Measurements from ENCODE around the gene LRRC56. TPM values are rescaled to one million over a fixed set of nuclear protein-coding genes. Genes with fewer than 3 reads are reported as not detected.

LRRC56 gene
- total and polyA plus RNA-seq, 9 of the 15 experiments (the other 6 are each of a cell fraction or from before 2014, with no cell fraction given) = 0.03 to 4.5 (median 1.0) TPM; not detected in 1

DNA sequence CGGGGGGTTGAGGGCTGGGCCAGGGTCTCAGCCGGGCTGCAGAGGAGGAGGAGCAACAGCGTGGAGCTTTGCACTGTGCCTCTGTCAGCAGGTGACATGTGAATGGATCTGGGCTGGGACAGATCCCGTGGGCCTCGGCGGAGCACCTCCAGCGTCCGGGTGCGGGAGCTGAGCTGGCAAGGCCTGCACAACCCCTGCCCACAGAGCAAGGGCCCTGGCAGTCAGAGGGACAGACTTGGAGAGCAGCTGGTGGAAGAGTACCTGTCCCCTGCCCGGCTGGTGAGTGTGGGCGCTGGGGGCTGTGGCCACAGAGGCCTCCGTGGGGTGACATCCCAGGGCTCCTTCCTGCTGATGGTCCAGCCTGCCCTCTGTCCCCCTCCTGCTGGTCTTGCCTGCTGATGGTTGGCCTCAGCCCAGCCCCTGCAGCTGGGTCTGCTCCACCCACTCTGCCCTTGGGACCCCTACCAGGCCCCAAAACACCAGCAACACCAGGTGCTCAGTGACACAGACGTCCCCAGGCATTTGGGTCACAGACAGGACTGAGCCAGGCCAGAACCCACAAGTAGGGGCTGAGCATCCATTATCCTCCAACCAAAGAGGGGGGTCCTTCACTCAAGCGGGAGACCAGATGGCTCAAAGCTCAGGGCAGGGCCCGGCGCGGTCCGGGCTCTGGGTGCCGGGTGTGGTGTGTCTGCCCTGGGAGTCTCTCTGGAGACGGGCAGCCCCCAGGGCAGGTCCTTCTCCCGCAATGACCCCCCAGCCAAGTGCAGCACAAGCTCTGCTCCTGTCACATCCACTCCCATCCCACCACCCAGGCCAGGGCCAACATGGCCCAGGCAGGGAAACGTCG, 3.5 kb downstream of the LRRC56 start:
- Histone ChIP-seq H3K79me2 (ENCODE audit: control insufficient read depth, insufficient read depth, low read length) (no peaks in the 10 kb centered on the region; the same call in 2 of the 3 replicates), H3K9ac (ENCODE audit: insufficient read depth in 1 of 2, low read depth in 2 of 2, low read length in 2 of 2) (peak overlapping the region in 1 of 2 experiments; percentile 50; a peak in 2 of 4 replicates), H3K36me3 (ENCODE audit: control insufficient read depth, insufficient read depth, low read length) (no peaks in the 10 kb centered on the region), H3K4me3 (no peak overlapping the region), H3K9me3 (replicated peaks; ENCODE audit: control insufficient read depth, insufficient read depth, low read depth, low read length) (no peaks in the 10 kb centered on the region), H2AFZ (ENCODE audit: low read depth, low read length) (no peak overlapping the region), H3K27ac (ENCODE audit: extremely low read depth, low read depth, low read length) (no peak overlapping the region), H3K27me3 (ENCODE audit: control insufficient read depth in 2 of 2, insufficient read depth in 2 of 2, low read length in 2 of 2) (no peaks in the 10 kb centered on the region), H3K9me1 (ENCODE audit: control insufficient read depth, insufficient read depth, low read length) (peaks cover 3% of the 10 kb centered on the region), H3K4me2 (ENCODE audit: insufficient read depth, low read length) (no peak overlapping the region), H3K4me1 (replicated peaks in 1 of 2; ENCODE audit: control insufficient read depth in 2 of 2, insufficient read depth in 2 of 2, low read length in 2 of 2) (peaks cover 17 to 67% of the 10 kb centered on the region in 2 experiments), H4K20me1 (replicated peaks; ENCODE audit: control insufficient read depth, insufficient read depth, low read length) (no peaks in the 10 kb centered on the region)
- ChIA-PET CTCF (ENCODE audit: low intra/inter-chr PET ratio) (no interaction called here), POLR2A (interaction anchor here (1.4 to 2.1 kb wide), 3 partner anchors 10 to 32 kb away, joined by 3 to 8 read pairs (median 4); no protein-coding TSS in a partner anchor)
- no peak for ATAC-seq
- no peak for FAIRE-seq
- WGBS (ENCODE audit: insufficient coverage, low coverage, missing lambda C conversion rate) = 81% methylated on average over 18 of the region's 23 CpGs
- intact Hi-C loops (cut with micrococcal nuclease) (no loop called here), in situ Hi-C loops (cut with MboI) (no loop called here)
- TF ChIP-seq RUNX1 (IDR thresholded peaks at IDR 0.05; ENCODE audit: low read depth) (no peak), POLR2G (IDR thresholded peaks at IDR 0.05; ENCODE audit: low read depth, low read length) (peak; percentile 25; the same call in 1 of the 2 replicates)
- BruUV-seq (replicated peaks) = no TSS peak
- no peak for DNase-seq (ENCODE audit: extremely low read depth in 1 of 4, low spot score in 3 of 4)

DNA sequence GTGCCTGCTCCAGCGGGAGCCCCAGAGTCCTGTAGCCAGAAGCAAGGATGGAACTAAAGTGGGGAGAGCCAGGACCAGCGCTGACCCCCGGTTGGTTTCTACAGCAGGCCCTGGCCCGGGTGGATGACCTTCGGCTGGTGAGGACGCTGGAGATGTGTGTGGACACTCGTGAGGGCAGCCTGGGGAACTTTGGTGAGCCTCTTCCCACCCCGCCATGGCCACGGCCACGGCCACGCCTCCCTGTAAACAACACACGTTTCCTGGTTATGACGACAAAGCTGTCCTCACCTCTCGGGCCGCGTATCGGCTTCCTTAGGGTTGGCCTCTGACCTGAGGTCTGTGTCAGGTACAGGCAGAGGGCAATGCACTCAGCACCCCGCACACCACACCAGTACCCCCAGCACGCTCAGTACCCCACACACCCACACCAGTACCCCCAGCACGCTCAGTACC, 4.1 kb downstream of the LRRC56 start:
- no peak overlapping the region for H3K4me3 ChIP-seq
- H3K9ac ChIP-seq (ENCODE audit: insufficient read depth in 1 of 2, low read depth in 2 of 2, low read length in 2 of 2) = no peak overlapping the region; a peak in 2 of 4 replicates
- H3K36me3 ChIP-seq (ENCODE audit: control insufficient read depth, insufficient read depth, low read length) = no peaks in the 10 kb centered on the region
- DNase-seq (ENCODE audit: extremely low read depth in 1 of 4, low spot score in 3 of 4) (no peak), FAIRE-seq (no peak), ATAC-seq (no peak)
- no peak overlapping the region for H3K4me2 ChIP-seq (ENCODE audit: insufficient read depth, low read length)
- TF ChIP-seq ATF6 (CRISPR knock-in tag; IDR thresholded peaks at IDR 0.05) = no peak
- TF ChIP-seq, protein P1, sequence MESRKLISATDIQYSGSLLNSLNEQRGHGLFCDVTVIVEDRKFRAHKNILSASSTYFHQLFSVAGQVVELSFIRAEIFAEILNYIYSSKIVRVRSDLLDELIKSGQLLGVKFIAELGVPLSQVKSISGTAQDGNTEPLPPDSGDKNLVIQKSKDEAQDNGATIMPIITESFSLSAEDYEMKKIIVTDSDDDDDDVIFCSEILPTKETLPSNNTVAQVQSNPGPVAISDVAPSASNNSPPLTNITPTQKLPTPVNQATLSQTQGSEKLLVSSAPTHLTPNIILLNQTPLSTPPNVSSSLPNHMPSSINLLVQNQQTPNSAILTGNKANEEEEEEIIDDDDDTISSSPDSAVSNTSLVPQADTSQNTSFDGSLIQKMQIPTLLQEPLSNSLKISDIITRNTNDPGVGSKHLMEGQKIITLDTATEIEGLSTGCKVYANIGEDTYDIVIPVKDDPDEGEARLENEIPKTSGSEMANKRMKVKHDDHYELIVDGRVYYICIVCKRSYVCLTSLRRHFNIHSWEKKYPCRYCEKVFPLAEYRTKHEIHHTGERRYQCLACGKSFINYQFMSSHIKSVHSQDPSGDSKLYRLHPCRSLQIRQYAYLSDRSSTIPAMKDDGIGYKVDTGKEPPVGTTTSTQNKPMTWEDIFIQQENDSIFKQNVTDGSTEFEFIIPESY (CRISPR knock-in tag; IDR thresholded peaks at IDR 0.05) = peak; percentile 78
- intact Hi-C loops (cut with micrococcal nuclease) (no loop called here), in situ Hi-C loops (cut with MboI) (no loop called here)
- H3K4me1 ChIP-seq (replicated peaks in 1 of 2; ENCODE audit: control insufficient read depth in 2 of 2, insufficient read depth in 2 of 2, low read length in 2 of 2) = peaks cover 16 to 61% of the 10 kb centered on the region in 2 experiments
- no peaks in the 10 kb centered on the region; the same call in 2 of the 3 replicates for H3K79me2 ChIP-seq (ENCODE audit: control insufficient read depth, insufficient read depth, low read length)
- no peak overlapping the region for H3K27ac ChIP-seq (ENCODE audit: extremely low read depth, low read depth, low read length)
- POLR2A ChIA-PET = interaction anchor here (1.4 to 2.1 kb wide), 3 partner anchors 9 to 32 kb away, joined by 3 to 8 read pairs (median 4); no protein-coding TSS in a partner anchor
- no peak overlapping the region for H2AFZ ChIP-seq (ENCODE audit: low read depth, low read length)
- no peaks in the 10 kb centered on the region for H3K9me3 ChIP-seq (replicated peaks; ENCODE audit: control insufficient read depth, insufficient read depth, low read depth, low read length)
- 68% methylated on average over 10 of the region's 20 CpGs for WGBS (ENCODE audit: insufficient coverage, low coverage, missing lambda C conversion rate)
- peaks cover 3% of the 10 kb centered on the region for H3K9me1 ChIP-seq (ENCODE audit: control insufficient read depth, insufficient read depth, low read length)
- H4K20me1 ChIP-seq (replicated peaks; ENCODE audit: control insufficient read depth, insufficient read depth, low read length) = no peaks in the 10 kb centered on the region
- H3K27me3 ChIP-seq (ENCODE audit: control insufficient read depth in 2 of 2, insufficient read depth in 2 of 2, low read length in 2 of 2) = no peaks in the 10 kb centered on the region
- CTCF ChIA-PET (ENCODE audit: low intra/inter-chr PET ratio) = no interaction called here
- BruUV-seq (replicated peaks) = no TSS peak
